Fibroblast of the aortic adventitia (primary cell): Measurements from ENCODE around the gene ARL14EPL. TPM values are rescaled to one million over a fixed set of nuclear protein-coding genes. Genes with fewer than 3 reads are reported as not detected.
"Not testable (repeated sequence)": the region's sequence is repeated elsewhere in the genome, so short reads cannot be mapped to it uniquely, and the experiment has no call there.

Source experiments
- DNase-seq: peaks from one replicate; pipeline ENCODE4 v3.0.0-alpha.2; 2010; ENCODE audit warnings: low read depth
- H3K4me3 ChIP-seq: 2 replicates; pipeline ENCODE4 v1.5.1; 2011; ENCODE audit warnings: low read depth, mild to moderate bottlenecking, control low read depth, low read length, moderate library complexity
- CTCF ChIP-seq: IDR thresholded peaks from 2 replicates; pipeline ENCODE4 v1.5.1; 2011; ENCODE audit warnings: mild to moderate bottlenecking, low read length, control low read depth, inconsistent platforms; ENCODE audit not compliant: insufficient read depth
- total RNA-seq: library from RNA; depleted of rRNA; stranded (reverse); fragments of >200 nt; gene quantifications from 2 replicates; pipeline ENCODE4 v1.2.3, GENCODE V29; 2012; ENCODE audit warnings: low replicate concordance

ARL14EPL gene
- total RNA-seq, 1 donor, result 0.18 TPM

GRCh38 chr5:116084871-116085715 lies 52.8 kb downstream of the ARL14EPL start, which contains the start of gene COMMD10:
COMMD10 (plus strand) TSS chr5:116085025.
- TF ChIP-seq CTCF, result no peak
- peak within 1 kb of the TSS; percentile 79 for H3K4me3 ChIP-seq
- DNase-seq, result peak; percentile 87

GRCh38 chr5:116086309-116086708 lies 54.0 kb downstream of the ARL14EPL start:
- not testable (repeated sequence) for DNase-seq, H3K4me3 ChIP-seq

- DNase-seq, result no peak
- TF ChIP-seq CTCF, result no peak
- no peak overlapping the region for H3K4me3 ChIP-seq
These were observed 55.8 kb downstream of the ARL14EPL start for GRCh38 chr5:116088062-116088461.

GRCh38 chr5:116090302-116090701 lies 58.0 kb downstream of the ARL14EPL start:
- no peak for TF ChIP-seq CTCF
- DNase-seq, result no peak
- H3K4me3 ChIP-seq, result no peak overlapping the region

- TF ChIP-seq CTCF, result no peak
- no peak for DNase-seq
- H3K4me3 ChIP-seq, result no peak overlapping the region
These were observed 59.1 kb downstream of the ARL14EPL start for GRCh38 chr5:116091416-116091815.

GRCh38 chr5:116097301-116097700 lies 65.0 kb downstream of the ARL14EPL start:
- no peak for TF ChIP-seq CTCF
- peak; percentile 6 for DNase-seq
- no peak overlapping the region for H3K4me3 ChIP-seq

- DNase-seq, result no peak
- no peak for TF ChIP-seq CTCF
- no peak overlapping the region for H3K4me3 ChIP-seq
These were observed 66.7 kb downstream of the ARL14EPL start for GRCh38 chr5:116098998-116099397.

GRCh38 chr5:116104941-116105340 lies 72.7 kb downstream of the ARL14EPL start:
- DNase-seq, H3K4me3 ChIP-seq: not testable (repeated sequence)
